IMR-90 (cell line): ENCODE results near the gene ST8SIA6. TPM values are rescaled to one million over a fixed set of nuclear protein-coding genes. Genes with fewer than 3 reads are reported as not detected.

Experiments used
- ATAC-seq: fragments of 200-7000 bp; cut with Tn5 transposase; 2 replicates; pipeline ENCODE4 v1.9.1; 2020; ENCODE audit warnings: low read depth, mild to moderate bottlenecking, moderate library complexity
- BruUV-seq: library from RNA; stranded (reverse); fragments of 400-500 nt; replicated peaks from 2 replicates; lab custom pipeline; 2021; lab: Mats Ljungman, UMichigan
- CTCF ChIA-PET: fragments of 300-600 bp; formaldehyde crosslinking; extraction: SDS; loops from one replicate; lab custom pipeline; 2021; ENCODE audit warnings: antibody characterized with exemption; lab: Yijun Ruan, JAX
- POLR2A ChIA-PET: fragments of 300-600 bp; sonication (Branson Sonifier 250); formaldehyde crosslinking; loops from one replicate; lab custom pipeline; 2022; ENCODE audit warnings: antibody characterized with exemption; ENCODE audit not compliant: unreplicated experiment; lab: Charles Lee
- DNase-seq: peaks from one replicate; pipeline ENCODE4 v3.0.0; 2013
- H2AFZ ChIP-seq: replicated peaks from 2 replicates; pipeline ENCODE3; 2013; ENCODE audit warnings: low read length, mild to moderate bottlenecking; ENCODE audit not compliant: poor library complexity
- H2AK5ac ChIP-seq: 2 replicates; pipeline ENCODE4 v1.6.1; 2013; ENCODE audit warnings: low read depth, low read length, inconsistent platforms
- H2AK9ac ChIP-seq: replicated peaks from 2 replicates; pipeline ENCODE3; 2013; ENCODE audit warnings: mild to moderate bottlenecking, low read depth, low read length, moderate library complexity; ENCODE audit not compliant: poor library complexity
- H2BK120ac ChIP-seq: 2 replicates; pipeline ENCODE4 v1.6.1; 2013; ENCODE audit warnings: low read depth, low read length, inconsistent platforms
- H2BK15ac ChIP-seq: 3 replicates; pipeline ENCODE4 v1.6.1; 2013; ENCODE audit warnings: low read depth, low read length, inconsistent platforms
- H2BK20ac ChIP-seq: 2 replicates; pipeline ENCODE4 v1.6.1; 2013; ENCODE audit warnings: low read depth, mild to moderate bottlenecking, inconsistent platforms, low read length, moderate library complexity
- H2BK5ac ChIP-seq: 2 replicates; pipeline ENCODE4 v1.6.1; 2013; ENCODE audit warnings: mild to moderate bottlenecking, low read depth, low read length, inconsistent platforms; ENCODE audit not compliant: poor library complexity, severe bottlenecking
- H3K14ac ChIP-seq: replicated peaks from 2 replicates; pipeline ENCODE4 v1.6.1; 2013; ENCODE audit warnings: low read depth, low read length, inconsistent platforms
- H3K18ac ChIP-seq: 2 replicates; pipeline ENCODE4 v1.6.1; 2013; ENCODE audit warnings: low read depth, low read length, control low read depth
- H3K23ac ChIP-seq: 2 replicates; pipeline ENCODE4 v1.6.1; 2013; ENCODE audit warnings: low read depth, low read length, inconsistent platforms
- H3K27ac ChIP-seq: 2 replicates; pipeline ENCODE4 v1.5.1; 2013; ENCODE audit warnings: mild to moderate bottlenecking, control low read depth, low read length; ENCODE audit not compliant: insufficient read depth
- H3K27me3 ChIP-seq: 2 replicates; pipeline ENCODE4 v1.6.1; 2013; ENCODE audit warnings: low read length; ENCODE audit not compliant: control insufficient read depth, insufficient read depth
- H3K36me3 ChIP-seq: 2 replicates; pipeline ENCODE4 v1.6.1; 2013; ENCODE audit warnings: low read length, mixed read lengths; ENCODE audit not compliant: control insufficient read depth, insufficient read depth
- H3K4ac ChIP-seq: 2 replicates; pipeline ENCODE4 v1.6.1; 2013; ENCODE audit warnings: low read depth, low read length, inconsistent platforms
- H3K4me1 ChIP-seq: 2 replicates; pipeline ENCODE4 v1.6.1; 2013; ENCODE audit warnings: low read length, mixed read lengths; ENCODE audit not compliant: control insufficient read depth, insufficient read depth
- H3K4me2 ChIP-seq: 2 replicates; pipeline ENCODE4 v1.6.1; 2013; ENCODE audit warnings: low read depth, mild to moderate bottlenecking, control low read depth, low read length, moderate library complexity
- H3K4me3 ChIP-seq: 2 replicates; pipeline ENCODE4 v1.5.1; 2013; ENCODE audit warnings: low read depth, mild to moderate bottlenecking, control low read depth, low read length, moderate library complexity; ENCODE audit not compliant: insufficient read depth
- H3K56ac ChIP-seq: 2 replicates; pipeline ENCODE4 v1.6.1; 2013; ENCODE audit warnings: low read length, inconsistent platforms; ENCODE audit not compliant: insufficient read depth; ENCODE audit errors: extremely low read depth
- H3K79me1 ChIP-seq, 2 experiments: 2 replicates each; pipeline ENCODE4 v1.6.1; 2013; ENCODE audit warnings: low read length in 2 of 2, inconsistent platforms in 1 of 2, low read depth in 1 of 2
- H3K9ac ChIP-seq: 2 replicates; pipeline ENCODE4 v1.6.1; 2013; ENCODE audit warnings: low read depth, low read length, control low read depth
- H3K9me1 ChIP-seq: 2 replicates; pipeline ENCODE4 v1.6.1; 2013; ENCODE audit warnings: low read length, inconsistent platforms; ENCODE audit not compliant: insufficient read depth
- H3K9me3 ChIP-seq: 2 replicates; pipeline ENCODE4 v1.6.1; 2013; ENCODE audit warnings: low read length; ENCODE audit not compliant: control insufficient read depth, insufficient read depth
- H4K20me1 ChIP-seq: 2 replicates; pipeline ENCODE4 v1.6.1; 2013; ENCODE audit warnings: low read length, inconsistent platforms; ENCODE audit not compliant: insufficient read depth
- H4K5ac ChIP-seq: 2 replicates; pipeline ENCODE4 v1.6.1; 2013; ENCODE audit warnings: mild to moderate bottlenecking, low read depth, low read length, control low read depth
- H4K8ac ChIP-seq, 2 experiments: 2 replicates each; pipeline ENCODE4 v1.6.1; 2013; ENCODE audit warnings: low read depth in 2 of 2, low read length in 2 of 2, control low read depth in 1 of 2, inconsistent platforms in 1 of 2
- H4K91ac ChIP-seq: 2 replicates; pipeline ENCODE4 v1.6.1; 2013; ENCODE audit warnings: low read depth, low read length, inconsistent platforms; ENCODE audit not compliant: insufficient read depth
- FOS ChIP-seq: fragments of 150-350 bp; IDR thresholded peaks from 2 replicates; pipeline ENCODE4 v1.6.1; 2016; ENCODE audit warnings: low read depth, low read length
- RCOR1 ChIP-seq: IDR thresholded peaks from 2 replicates; pipeline ENCODE4 v1.6.1; 2012; ENCODE audit warnings: mild to moderate bottlenecking, low read length, improper control_type of control experiment; ENCODE audit not compliant: insufficient replicate concordance
- WGBS, 2 experiments: methylation state at CpG; one replicate each; pipeline versions ENCODE4 v1.1.5 to v1.1.7; 2013; ENCODE audit warnings: missing lambda C conversion rate in 2 of 2; ENCODE audit not compliant: insufficient read length in 1 of 2; ENCODE audit errors: extremely low coverage in 2 of 2; 5-methylcytosine and 5-hydroxymethylcytosine counted together
- dilution Hi-C: fragments of 300-500 bp; cut with HindIII; formaldehyde crosslinking; loops from one replicate; pipeline ENCODE4 v1.14.3; 2018; ENCODE audit warnings: low sequenced_read_pairs; ENCODE audit not compliant: unreplicated experiment
- in situ Hi-C: fragments of 300-500 bp; cut with MboI; formaldehyde crosslinking; loops from 3 replicates; pipeline ENCODE4 v1.14.3; 2019; ENCODE audit warnings: low sequenced_read_pairs, inconsistent platforms, mixed read lengths
- intact Hi-C: fragments of 100-400 bp; cut with micrococcal nuclease; formaldehyde crosslinking; loops from 2 replicates; pipeline ENCODE4 v1.10.0; 2022
- polyA plus RNA-seq, 3 experiments: library from polyadenylated mRNA; depleted of rRNA; stranded (reverse); fragments of >200 nt; gene quantifications; 2 replicates each; pipeline ENCODE4 v1.2.3, GENCODE V29; 2012; ENCODE audit warnings: low replicate concordance in 1 of 3
- total RNA-seq: library from RNA; depleted of rRNA; stranded (reverse); fragments of >200 nt; gene quantifications from 2 replicates; pipeline ENCODE4 v1.2.3, GENCODE V29; 2012

Gene ST8SIA6
- total and polyA plus RNA-seq, 2 of the 4 experiments (the other 2 are of a cell fraction) = 0.10 to 0.18 TPM

DNA sequence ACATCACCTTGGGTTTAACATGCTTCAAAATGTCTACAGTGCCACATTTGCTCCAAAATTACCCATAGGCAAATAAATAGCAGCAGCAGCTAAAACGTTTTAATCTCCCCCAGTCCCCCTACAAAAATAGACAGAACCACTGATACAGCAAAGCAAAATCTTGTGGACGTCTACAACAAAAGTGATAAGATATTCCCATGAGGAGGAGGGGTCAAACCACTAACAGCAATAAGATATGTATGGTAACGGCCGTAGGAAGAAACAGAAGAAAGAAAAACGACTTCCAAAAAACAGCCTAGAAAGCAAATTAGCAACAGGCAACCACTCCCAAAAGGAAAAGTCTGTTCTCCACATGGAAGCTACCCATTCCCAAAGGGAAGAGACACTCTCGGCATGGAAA lies 34.5 kb upstream of the ST8SIA6 start:
- ChIA-PET CTCF (no interaction called here), POLR2A (no interaction called here)
- Histone ChIP-seq H2AFZ (no peak overlapping the region), H3K36me3 (no peaks in the 10 kb centered on the region), H4K5ac (no peak overlapping the region), H3K23ac (no peak overlapping the region), H2BK5ac (no peak overlapping the region), H3K14ac (peak overlapping the region; percentile 59), H2BK120ac (0 out of 2 replicates have a peak overlapping the region, but pooled peaks have one; percentile 19), H2AK9ac (no peak overlapping the region), H3K27ac (no peak overlapping the region), H2BK20ac (no peak overlapping the region), H2AK5ac (peak overlapping the region; percentile 39), H4K8ac (no peak overlapping the region), H3K9ac (no peak overlapping the region), H3K56ac (no peak overlapping the region), H3K27me3 (no peaks in the 10 kb centered on the region), H2BK15ac (0 out of 3 replicates have a peak overlapping the region, but pooled peaks have one; percentile 45), H3K79me1 (no peaks in the 10 kb centered on the region), H3K4ac (no peak overlapping the region), H4K91ac (no peak overlapping the region), H3K9me3 (no peaks in the 10 kb centered on the region), H3K4me1 (no peaks in the 10 kb centered on the region), H3K18ac (no peak overlapping the region), H3K9me1 (no peaks in the 10 kb centered on the region), H3K4me2 (no peak overlapping the region), H4K20me1 (no peaks in the 10 kb centered on the region), H3K4me3 (no peak overlapping the region)
- in situ Hi-C loops = no loop called here
- no CpG with 5 or more reads among the region's 6 CpGs for WGBS, 2 experiments
- ATAC-seq (no peak), DNase-seq (no peak)
- intact Hi-C loops = no loop called here
- TF ChIP-seq RCOR1 (no peak), FOS (no peak)
- no TSS peak for BruUV-seq
- dilution Hi-C loops = no loop called here
